HG03342 (cell line): ENCODE measurements around the gene DLGAP4.

Experiments used
- ATAC-seq: cut with Tn5 transposase; IDR thresholded peaks from one replicate; pipeline ENCODE4 v1.9.1; 2021; ENCODE audit warnings: mild to moderate bottlenecking, moderate library complexity; ENCODE audit not compliant: unreplicated experiment

DLGAP4 gene

DNA sequence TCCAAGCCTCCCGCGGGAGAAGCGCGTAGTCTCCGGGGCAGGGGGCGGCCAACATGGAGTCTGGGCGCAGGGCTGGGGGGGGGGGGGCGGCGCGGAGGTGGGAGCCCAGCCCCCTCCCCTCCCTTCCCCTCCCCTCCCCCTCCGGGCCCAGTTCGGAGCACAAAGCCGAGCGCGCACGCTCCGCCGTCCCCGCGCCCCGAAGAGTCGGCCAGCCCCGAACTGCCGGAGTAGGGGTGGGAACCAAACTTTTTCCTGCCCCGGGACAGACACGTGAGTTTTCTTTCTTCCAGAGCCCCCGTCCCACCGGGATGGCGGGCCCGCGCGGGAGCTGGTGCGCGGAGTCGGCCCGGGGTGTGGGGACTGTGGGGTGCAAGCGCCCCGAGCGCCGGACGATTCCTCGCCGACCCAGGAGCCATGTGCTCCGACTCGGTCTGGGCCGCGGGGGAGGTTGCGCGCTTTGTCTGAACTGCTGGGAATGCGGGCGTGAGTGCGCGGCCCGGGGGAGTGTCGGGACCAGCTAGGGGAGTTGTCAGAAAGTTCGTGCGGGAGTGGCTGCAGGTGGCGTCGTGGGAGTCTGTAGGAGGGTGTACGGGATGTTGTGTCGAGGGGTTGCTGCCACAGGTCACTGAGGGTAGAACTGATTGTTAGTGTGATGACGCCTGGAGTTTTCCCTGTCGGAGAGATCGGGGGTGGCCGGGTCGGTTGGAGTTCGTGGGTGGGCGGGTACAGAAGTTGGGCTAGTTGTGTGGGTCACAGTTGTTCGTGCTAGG, 268.4 kb downstream of the DLGAP4 start:
- no peak for ATAC-seq

DNA sequence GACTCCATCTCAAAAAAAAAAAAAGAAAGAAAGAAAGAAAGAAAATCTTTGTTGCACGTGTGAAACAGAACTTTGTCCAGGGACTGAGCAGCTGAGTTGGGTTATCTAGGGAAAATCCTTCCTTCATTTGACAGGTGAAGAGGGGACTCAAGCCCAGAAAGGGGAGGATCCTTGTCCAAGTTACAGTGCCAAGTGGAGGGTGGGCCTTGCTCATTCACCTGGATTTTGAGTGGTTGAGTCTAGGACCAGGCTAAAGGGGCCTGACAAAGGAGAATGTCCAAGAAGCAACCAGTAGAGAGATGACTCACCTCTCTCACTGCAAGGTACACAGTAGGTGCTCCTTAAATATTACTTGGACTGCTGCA, 269.9 kb downstream of the DLGAP4 start:
- no peak for ATAC-seq
